GM21737 (cell line): ENCODE measurements around the gene APOBEC2.

Source experiments
- ATAC-seq: cut with Tn5 transposase; IDR thresholded peaks from one replicate; pipeline ENCODE4 v1.9.1; 2021; ENCODE audit warnings: mild to moderate bottlenecking, moderate library complexity; ENCODE audit not compliant: unreplicated experiment

Gene APOBEC2

GRCh38 chr6:41037107-41037900 lies 15.7 kb upstream of the APOBEC2 start:
- no peak for ATAC-seq

DNA sequence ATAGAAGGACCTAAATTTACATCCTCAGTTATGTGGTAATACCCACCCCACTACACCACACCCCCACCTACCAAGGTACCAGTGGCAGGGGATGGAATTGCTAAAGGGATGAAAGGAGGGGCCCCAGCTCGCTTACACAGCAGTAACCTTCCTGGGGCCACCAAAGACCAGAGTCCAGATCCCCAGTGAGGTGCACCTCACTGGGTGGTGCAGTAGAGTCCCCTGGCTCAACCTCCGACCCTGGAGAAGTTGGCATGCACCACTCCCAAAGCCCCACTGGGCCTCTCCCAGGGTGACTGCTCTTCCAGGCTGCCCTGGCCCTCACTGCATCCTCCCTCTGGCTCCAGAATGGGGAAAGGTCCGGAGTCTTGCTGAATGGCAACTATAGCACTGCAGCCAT lies 14.8 kb upstream of the APOBEC2 start:
- ATAC-seq, result no peak

DNA sequence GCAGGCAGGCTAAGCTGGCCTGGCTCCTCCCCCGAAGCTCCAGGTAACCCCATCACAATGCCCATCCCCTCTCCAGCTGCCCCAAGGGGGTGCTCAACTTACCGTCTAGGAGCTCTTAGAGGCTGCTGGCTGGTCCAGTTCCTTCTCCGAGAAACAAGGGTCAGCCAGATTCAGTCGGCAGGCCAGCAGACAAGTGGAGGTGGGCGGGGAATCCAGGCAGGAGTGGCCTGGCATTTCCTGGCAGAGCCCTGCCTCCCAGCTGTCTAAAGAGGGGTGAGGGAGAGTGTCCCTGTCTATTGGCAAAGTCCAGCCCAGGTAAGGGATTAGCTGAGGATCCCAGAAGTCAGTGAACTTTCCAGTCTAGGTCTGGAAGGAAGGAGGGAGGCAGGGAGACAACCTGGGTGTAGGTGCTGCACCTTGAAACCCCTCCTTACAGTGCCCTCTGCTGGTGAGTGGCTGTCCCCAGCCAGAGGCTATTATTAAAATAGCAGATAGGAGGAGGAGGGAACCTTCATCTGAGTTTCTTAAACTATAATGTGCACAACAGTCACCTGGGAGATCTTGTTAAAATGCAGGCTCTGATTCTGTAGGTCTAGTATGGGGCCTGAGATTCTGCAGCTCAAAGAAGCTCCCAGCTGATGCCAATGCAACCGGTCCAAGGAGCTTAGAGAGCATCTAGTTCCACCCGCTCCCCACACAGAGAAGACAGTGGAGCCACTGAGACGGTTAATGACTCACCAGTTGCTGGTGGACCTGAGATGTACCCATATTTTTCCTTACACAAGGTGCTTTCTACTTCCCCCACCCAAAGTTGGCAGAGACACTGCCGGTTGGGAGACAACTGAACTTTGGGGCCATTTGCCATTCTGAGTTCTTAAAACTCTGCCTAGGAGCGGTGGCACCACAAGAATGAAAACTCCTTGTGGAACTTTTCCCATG lies 13.7 kb upstream of the APOBEC2 start, which contains the start of gene UNC5CL:
Gene UNC5CL (minus strand): TSS at position 162 of the 939 bp plus-strand sequence. CDS start 4,147 bp downstream, outside the sequence.
- ATAC-seq, result no peak

DNA sequence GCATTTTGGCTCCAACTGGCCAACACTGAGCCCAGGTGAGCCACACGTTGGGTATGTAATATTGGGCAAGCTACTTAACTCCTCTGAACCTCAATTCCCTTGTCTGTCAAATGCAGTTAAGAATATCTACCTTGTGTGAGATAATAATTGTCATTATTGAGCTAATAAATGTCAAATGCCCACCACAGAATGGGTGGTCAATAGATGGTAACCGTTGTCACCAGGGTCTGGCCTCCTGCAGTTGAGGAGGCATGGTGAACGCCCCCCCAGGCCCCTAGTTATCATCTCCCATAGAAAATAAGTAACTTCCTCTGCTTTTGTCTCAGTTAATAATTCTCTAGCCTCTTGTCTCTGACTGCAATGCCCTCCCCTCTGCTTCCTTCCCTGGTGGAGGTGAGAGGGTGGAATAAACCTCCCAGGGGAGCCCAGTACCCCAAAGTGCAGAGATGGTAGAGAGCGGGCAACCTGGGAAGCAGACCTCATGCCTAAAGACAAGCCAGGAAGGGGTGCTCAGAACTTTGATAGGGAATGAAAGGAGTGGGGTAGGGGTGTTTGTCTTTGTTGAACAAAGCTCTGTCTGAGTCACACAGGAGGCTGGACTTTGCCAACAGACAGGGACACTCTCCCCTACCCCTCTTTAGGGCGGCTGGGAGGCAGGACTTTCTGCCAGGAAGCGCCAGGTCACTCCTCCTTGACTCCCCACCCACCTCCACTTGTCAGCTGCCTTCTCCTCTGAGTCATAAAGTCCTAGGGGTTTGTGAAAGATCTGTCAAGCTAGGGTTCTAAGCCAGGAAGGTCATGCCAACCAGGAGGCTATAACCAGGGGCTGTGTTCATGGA lies 12.7 kb upstream of the APOBEC2 start:
- no peak for ATAC-seq

GRCh38 chr6:41040940-41041536 lies 12.0 kb upstream of the APOBEC2 start:
- ATAC-seq, result no peak

DNA sequence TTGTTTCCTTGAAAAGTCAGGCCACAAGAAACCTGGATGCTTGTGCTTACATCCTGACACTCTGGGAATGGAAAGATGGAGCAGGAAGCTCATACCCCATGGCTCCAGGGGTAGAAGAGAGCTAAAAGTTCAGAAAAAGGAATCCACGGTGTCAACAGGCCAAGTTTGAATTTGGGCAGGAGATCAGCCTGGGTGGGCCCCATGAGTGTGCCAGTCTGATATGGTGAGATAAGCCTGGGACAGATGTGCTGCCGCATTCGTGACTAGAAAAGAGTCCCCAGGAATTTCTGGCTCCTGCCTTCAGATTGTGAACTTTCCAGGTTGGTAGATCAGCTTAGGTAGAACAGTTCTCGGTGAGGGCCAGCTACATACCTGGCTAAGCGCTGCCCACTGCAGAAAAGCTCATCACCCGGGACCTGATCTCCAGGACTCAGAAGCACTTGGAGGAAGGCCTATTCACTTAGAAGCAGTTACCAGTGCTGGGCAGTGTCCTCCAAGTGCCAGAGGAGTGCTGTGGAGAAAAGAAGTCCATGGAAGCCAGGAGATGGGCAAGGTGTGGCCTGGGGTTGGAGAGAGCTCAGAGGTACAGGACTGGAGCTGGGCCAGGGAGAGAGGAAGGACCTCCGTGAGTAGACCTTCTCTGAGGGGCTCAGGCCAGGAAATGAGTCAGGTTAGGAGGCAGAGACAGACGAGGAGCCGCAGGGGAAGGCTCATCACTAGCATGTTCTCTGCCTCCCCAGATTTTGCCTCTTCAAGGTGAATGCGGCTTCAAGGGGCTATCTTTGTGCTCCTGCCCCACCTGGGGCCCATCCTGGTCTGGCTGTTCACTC lies 10.6 kb upstream of the APOBEC2 start, which contains the start of gene TSPO2:
Gene TSPO2 (plus strand): TSS at position 242 of the 830 bp plus-strand sequence. CDS start 519 bp downstream, at position 761.
- no peak for ATAC-seq

- ATAC-seq, result no peak
These were observed 9.9 kb upstream of the APOBEC2 start for GRCh38 chr6:41043151-41043550.

DNA sequence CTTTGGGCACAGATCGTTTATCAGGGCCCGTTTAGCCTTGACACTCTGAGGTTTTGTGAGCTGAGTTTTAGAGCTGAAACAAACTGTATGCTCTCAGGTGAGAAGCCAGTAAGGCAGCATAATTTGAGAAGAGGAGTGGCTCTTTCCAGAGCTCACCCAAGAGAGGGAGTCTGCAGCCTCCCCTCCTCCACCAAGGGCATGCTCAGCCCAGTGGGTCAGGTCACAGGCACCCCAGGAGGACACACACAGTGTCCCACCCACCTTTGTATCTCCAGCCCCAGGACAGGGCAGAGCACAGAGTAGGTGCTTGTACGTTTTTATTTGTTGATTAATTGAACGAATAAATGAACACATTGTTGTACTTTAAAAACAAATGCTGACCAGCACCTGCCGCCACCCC lies 7.3 kb upstream of the APOBEC2 start:
- ATAC-seq, result no peak

DNA sequence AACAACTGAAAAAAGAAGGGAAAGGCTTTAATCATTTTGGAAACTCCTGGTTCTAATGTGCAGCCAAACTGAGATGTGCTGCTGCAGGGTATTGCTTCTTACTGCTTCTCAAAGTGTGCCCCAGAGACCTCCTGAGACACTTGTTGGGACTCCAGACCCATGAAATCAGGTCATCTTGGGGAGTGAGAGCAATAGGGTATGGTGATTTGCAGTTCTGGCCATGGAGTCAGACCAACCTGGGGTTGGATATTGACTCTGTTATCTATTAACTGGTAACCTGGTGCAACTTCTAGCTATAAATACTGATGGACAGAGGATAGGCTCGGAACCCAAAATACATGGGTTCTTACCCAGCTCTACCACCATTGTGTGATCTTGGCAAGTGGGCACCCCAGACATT lies 6.9 kb upstream of the APOBEC2 start:
- no peak for ATAC-seq

DNA sequence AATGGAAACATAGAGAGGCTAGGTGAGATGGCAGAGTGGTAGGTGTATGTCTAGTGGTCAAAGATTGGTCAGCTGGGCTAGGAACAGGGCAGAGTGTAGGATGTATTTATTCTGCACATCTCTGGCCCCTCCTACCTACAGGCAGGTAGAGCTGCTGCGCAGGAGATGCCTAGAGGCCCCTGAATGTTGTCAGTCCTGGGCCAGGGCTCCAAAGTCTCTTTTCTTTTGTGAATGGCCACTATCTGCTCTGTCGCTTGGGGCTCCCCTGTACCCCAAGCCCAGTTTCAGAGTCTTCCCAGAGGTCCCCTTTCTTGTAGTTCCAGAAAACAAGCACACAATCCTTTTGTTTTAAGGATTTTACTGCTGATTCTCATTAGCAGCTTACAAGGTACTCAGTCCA lies 5.7 kb upstream of the APOBEC2 start:
- ATAC-seq, result no peak

GRCh38 chr6:41047745-41048732 lies 5.0 kb upstream of the APOBEC2 start:
- ATAC-seq, result no peak

DNA sequence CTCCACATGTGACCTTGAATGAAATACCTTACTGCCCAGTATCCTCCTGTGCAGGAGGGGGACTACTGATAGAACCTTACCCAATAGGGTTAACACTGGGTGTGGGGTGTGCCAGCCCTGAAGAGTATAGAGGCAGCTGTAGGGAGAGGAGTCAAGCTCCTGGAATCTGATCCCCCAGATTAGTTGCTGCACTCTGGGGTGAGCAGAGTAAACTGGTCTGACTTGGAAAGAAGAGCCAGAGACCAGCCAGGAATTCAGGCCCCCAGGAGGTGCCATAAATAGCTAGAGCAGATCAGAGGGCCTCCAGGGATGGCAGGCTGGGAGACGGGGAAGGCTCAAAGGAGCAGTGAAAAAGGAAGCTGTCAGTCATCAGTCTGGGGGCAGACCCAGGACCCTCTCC lies 3.5 kb upstream of the APOBEC2 start:
- no peak for ATAC-seq

- no peak for ATAC-seq
These were observed 3.0 kb upstream of the APOBEC2 start for GRCh38 chr6:41049955-41050354.

DNA sequence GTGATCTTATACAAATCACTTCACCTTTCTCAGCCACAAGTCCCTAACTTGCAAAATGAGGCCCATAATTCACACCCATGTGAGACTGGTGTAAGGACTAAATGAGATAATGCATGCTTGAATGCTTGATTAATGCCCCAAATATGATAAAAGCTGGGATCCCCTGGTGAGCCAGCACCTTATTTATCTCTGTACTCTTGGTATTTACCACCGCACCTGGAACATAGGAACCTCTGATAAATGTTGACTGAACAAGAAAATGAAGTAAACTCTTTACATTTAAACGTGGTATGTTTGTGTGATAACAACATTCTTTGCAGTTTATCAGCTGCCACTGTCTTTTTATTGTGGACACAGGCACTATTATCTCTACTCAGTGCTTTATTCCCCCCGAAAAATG lies 2.5 kb upstream of the APOBEC2 start:
- ATAC-seq, result no peak

DNA sequence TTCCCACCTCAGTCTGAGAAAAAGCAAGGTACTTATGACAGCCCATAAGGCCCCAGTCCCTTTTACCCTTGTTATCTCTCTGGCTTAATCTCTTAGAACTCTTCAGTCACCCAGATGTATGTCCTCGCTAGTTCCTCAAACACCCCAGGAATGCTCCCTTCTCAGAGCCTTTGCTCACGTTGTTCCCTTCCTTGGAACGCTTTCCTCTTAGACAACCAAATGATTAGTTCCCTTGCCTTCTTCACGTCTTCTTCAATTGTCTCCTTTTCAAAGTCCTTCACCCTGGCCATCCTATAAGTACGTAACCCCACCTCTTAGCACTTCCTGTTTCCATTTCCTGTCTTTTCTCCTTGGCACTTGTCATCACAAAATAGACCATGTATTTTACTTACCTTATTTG lies 1.1 kb upstream of the APOBEC2 start:
- no peak for ATAC-seq

DNA sequence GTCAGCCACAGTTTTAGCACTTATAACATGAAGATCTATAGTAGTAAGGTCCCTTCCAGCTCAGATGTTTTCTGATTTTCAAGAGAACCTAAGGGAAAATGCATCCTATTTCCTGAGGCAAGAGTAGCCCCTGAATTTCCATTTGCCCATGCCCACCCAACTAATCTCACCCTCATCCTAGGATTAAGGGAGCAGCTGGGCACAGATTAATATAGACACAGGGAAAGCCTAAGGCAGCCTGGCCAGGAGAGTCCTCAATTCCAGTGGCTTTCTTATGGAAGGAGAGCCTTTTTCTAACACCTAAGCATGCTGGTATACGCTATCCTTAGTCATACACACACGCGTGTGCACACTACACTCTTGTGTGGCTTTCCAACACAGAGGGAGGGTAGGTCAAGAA lies 1.5 kb downstream of the APOBEC2 start:
- no peak for ATAC-seq

DNA sequence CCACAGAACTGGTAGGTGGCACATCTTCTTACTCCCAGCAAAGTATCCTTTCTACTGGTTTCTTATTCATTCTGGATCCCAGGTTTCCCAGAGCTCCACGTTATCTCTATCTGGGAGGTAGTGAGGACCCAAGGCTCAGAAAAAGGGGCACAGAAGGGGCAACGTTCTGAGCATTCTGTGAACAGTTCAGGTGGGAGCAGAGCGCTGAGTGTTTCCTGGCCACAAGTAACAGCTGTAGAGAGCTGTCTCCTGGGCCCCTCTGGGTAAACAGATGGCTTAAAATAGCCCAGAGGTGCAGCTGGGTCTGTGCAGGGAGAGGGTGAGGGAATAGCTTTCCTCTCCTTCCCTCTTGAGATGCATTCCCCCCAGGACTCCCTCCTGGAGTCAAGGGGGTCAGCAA lies 2.1 kb downstream of the APOBEC2 start:
- no peak for ATAC-seq

DNA sequence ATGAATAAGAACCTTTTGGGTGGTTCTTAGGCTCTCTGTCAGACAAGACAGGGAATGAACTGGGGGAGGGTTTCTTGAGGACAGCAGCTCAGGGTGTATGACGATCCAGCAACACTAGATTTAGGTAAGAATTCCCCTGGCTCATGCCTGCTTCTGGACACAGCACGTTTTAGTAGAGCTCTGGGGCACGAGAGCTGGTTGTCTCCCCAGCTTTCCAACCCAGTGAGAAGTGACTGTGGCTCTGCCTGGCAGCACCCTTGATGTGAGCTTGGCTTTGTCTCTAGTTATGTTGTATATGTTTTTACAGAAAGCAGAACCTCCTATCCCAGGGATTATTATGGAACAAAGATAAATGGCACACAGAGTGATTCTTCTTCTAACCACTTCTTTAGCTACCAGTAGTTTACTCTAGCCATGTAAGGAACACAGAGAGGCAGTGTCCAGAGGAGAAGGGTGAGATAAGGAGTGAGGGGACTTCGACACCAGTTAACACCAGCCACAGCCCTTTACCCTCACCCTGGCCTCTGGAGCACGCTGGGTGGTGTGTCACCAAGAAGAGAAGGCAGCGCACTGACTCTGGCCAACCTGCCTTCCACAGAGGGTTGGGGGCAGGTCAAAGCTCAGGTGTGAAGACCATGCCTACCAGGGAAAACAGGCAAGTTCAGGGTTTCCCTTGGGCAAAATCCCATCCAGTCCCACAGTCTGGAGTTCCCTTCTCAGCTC lies 3.9 kb downstream of the APOBEC2 start:
- ATAC-seq, result no peak
